Measurements from ENCODE around the gene PLXNA2.

DNA sequence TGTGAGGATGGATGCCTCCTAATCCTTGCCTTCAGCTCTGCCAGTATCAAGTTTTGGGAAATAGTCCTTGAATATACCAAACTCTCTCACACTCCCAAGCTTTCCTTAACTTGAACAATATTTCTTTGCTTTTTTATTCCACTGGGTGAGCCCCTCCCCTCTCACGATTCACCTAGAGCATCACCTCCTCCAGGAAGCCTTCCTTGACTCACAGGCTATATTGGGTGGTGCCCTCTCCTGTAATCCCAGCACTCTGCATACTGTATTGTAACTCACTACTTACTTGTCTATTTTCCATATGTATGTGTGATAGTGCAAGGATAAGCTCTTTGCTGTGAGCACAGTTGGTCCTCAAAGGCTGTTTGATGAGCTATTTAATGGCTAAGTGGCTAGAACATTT is 114.7 kb downstream of the PLXNA2 start:
- TF ChIP-seq, protein P1, sequence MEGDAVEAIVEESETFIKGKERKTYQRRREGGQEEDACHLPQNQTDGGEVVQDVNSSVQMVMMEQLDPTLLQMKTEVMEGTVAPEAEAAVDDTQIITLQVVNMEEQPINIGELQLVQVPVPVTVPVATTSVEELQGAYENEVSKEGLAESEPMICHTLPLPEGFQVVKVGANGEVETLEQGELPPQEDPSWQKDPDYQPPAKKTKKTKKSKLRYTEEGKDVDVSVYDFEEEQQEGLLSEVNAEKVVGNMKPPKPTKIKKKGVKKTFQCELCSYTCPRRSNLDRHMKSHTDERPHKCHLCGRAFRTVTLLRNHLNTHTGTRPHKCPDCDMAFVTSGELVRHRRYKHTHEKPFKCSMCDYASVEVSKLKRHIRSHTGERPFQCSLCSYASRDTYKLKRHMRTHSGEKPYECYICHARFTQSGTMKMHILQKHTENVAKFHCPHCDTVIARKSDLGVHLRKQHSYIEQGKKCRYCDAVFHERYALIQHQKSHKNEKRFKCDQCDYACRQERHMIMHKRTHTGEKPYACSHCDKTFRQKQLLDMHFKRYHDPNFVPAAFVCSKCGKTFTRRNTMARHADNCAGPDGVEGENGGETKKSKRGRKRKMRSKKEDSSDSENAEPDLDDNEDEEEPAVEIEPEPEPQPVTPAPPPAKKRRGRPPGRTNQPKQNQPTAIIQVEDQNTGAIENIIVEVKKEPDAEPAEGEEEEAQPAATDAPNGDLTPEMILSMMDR (IDR thresholded peaks at IDR 0.05), result no peak
- TF ChIP-seq EZH2 (IDR thresholded peaks at IDR 0.05; ENCODE audit: borderline replicate concordance, insufficient read depth, low read depth, low read length, poor library complexity, severe bottlenecking), result no peak
